ENCODE results near the gene DAPP1.

Gene DAPP1

DNA sequence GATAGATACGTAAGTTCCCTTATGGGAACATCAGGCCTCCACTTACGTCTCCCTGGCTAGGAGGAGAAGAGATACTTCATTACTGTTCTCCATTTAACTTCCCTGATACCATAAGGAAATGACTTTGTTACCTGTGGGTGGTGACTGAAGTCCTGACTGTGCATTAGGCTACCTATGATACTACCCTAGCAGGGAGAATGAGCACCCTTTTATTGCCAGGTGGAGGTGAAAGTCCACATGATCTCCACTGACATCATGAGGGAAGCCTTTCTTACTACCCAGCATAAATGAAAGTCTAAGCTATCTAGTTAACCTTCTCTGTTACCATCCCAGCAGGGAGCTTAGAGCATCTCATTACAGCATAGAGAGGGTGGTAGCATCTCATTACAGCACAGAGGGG, 102.0 kb downstream of the DAPP1 start:
- no peak for DNase-seq
